ENCODE data around the gene SHB. TPM values are rescaled to one million over a fixed set of nuclear protein-coding genes. Genes with fewer than 3 reads are reported as not detected.

The SHB gene
- total RNA-seq, 1 experiment from 2014 or later = 12.2 TPM

DNA sequence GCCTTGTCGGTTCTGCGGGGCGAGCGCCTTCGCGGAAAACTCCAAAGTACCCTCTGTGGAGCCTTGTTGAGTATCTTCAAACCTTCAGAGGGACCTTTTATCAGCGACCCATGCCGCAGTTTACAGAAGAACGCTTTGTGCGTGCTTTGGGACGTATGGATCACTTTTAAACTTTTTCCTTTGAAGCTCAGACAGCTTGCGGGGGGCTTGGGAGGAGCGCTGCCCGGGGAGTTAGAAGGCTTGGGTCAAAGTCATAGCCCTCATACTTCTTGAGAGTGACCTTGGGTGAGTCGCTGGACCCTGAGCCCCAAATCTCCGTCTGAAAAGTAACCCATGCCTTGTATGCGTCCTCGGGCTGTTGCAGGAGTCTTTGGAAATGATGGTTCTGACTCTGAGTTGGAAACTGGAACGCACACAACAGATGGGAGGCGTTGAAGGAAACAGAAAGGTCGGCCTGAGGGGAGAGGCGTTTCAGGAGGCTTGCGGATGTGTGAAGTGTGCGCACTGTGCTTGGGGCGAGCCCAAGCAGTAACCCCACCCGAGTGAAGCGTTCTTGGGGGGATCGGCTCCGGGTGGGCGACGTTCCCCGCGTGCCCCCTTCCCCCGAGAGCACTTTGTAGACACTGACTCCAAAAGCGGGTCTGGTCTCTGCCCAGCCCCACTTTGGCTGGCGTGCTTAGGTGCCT lies 164.4 kb downstream of the SHB start (continued):
- TF ChIP-seq, protein P1, sequence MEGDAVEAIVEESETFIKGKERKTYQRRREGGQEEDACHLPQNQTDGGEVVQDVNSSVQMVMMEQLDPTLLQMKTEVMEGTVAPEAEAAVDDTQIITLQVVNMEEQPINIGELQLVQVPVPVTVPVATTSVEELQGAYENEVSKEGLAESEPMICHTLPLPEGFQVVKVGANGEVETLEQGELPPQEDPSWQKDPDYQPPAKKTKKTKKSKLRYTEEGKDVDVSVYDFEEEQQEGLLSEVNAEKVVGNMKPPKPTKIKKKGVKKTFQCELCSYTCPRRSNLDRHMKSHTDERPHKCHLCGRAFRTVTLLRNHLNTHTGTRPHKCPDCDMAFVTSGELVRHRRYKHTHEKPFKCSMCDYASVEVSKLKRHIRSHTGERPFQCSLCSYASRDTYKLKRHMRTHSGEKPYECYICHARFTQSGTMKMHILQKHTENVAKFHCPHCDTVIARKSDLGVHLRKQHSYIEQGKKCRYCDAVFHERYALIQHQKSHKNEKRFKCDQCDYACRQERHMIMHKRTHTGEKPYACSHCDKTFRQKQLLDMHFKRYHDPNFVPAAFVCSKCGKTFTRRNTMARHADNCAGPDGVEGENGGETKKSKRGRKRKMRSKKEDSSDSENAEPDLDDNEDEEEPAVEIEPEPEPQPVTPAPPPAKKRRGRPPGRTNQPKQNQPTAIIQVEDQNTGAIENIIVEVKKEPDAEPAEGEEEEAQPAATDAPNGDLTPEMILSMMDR (IDR thresholded peaks at IDR 0.05) = peak; percentile 8
- TF ChIP-seq, protein P2, sequence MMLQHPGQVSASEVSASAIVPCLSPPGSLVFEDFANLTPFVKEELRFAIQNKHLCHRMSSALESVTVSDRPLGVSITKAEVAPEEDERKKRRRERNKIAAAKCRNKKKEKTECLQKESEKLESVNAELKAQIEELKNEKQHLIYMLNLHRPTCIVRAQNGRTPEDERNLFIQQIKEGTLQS (CRISPR knock-in tag; conservative IDR thresholded peaks at IDR 0.05) = no peak
- TF ChIP-seq, protein P3, sequence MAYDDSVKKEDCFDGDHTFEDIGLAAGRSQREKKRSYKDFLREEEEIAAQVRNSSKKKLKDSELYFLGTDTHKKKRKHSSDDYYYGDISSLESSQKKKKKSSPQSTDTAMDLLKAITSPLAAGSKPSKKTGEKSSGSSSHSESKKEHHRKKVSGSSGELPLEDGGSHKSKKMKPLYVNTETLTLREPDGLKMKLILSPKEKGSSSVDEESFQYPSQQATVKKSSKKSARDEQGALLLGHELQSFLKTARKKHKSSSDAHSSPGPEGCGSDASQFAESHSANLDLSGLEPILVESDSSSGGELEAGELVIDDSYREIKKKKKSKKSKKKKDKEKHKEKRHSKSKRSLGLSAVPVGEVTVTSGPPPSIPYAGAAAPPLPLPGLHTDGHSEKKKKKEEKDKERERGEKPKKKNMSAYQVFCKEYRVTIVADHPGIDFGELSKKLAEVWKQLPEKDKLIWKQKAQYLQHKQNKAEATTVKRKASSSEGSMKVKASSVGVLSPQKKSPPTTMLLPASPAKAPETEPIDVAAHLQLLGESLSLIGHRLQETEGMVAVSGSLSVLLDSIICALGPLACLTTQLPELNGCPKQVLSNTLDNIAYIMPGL (CRISPR knock-in tag; IDR thresholded peaks at IDR 0.05) = 0 out of 2 replicates have a peak, but pooled peaks have one; percentile 11
- TF ChIP-seq, protein P4, sequence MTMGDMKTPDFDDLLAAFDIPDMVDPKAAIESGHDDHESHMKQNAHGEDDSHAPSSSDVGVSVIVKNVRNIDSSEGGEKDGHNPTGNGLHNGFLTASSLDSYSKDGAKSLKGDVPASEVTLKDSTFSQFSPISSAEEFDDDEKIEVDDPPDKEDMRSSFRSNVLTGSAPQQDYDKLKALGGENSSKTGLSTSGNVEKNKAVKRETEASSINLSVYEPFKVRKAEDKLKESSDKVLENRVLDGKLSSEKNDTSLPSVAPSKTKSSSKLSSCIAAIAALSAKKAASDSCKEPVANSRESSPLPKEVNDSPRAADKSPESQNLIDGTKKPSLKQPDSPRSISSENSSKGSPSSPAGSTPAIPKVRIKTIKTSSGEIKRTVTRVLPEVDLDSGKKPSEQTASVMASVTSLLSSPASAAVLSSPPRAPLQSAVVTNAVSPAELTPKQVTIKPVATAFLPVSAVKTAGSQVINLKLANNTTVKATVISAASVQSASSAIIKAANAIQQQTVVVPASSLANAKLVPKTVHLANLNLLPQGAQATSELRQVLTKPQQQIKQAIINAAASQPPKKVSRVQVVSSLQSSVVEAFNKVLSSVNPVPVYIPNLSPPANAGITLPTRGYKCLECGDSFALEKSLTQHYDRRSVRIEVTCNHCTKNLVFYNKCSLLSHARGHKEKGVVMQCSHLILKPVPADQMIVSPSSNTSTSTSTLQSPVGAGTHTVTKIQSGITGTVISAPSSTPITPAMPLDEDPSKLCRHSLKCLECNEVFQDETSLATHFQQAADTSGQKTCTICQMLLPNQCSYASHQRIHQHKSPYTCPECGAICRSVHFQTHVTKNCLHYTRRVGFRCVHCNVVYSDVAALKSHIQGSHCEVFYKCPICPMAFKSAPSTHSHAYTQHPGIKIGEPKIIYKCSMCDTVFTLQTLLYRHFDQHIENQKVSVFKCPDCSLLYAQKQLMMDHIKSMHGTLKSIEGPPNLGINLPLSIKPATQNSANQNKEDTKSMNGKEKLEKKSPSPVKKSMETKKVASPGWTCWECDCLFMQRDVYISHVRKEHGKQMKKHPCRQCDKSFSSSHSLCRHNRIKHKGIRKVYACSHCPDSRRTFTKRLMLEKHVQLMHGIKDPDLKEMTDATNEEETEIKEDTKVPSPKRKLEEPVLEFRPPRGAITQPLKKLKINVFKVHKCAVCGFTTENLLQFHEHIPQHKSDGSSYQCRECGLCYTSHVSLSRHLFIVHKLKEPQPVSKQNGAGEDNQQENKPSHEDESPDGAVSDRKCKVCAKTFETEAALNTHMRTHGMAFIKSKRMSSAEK (CRISPR knock-in tag; IDR thresholded peaks at IDR 0.05; ENCODE audit: borderline replicate concordance) = no peak
- TF ChIP-seq RORB (CRISPR knock-in tag; IDR thresholded peaks at IDR 0.05) = no peak
- TF ChIP-seq, protein P5, sequence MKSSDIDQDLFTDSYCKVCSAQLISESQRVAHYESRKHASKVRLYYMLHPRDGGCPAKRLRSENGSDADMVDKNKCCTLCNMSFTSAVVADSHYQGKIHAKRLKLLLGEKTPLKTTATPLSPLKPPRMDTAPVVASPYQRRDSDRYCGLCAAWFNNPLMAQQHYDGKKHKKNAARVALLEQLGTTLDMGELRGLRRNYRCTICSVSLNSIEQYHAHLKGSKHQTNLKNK (CRISPR knock-in tag; IDR thresholded peaks at IDR 0.05) = no peak

DNA sequence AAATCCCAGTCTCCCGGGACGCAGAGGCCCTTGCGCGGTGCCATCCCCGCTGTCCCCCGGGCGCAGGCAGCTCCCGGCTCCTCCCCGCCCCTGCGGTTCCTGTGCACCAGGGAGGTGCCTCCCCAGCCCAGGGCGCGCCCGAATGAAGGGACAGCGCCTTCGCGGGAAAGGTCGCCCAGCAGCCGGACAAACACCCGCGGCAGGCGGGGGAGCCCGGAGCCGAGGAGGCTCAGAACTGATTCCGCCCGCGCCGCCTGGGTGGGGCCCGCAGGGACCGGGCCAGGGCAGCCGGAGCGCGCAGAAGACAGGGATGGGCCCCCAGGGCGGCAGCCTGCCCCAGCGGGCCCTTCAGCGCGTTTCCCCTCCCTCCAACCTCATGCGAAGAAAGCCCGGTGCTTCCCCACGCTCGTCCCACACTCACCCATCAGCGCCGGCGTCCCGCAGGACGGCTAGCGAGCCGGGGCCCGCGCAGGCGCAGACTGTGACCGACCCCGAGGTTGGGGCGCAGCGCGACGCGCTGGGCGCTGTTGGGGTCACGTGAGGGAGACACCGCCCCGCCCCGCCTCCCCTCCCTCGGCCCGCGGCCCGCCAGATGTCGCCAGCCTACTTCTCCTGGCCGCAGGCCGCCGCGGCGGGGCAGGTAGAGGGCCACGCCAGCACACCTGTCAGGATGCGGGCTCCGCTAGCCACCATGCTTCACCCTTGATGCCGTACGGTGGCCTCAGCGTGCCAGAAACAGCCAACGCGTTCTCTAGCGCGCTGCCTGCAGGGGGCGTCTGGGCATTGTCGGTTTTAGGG lies 165.2 kb downstream of the SHB start, which contains the start of gene SLC25A51:
TSS of gene SLC25A51 (minus strand) at position 481 of the 798 bp plus-strand sequence. CDS start 15,577 bp downstream, outside the sequence.
- Mint-ChIP-seq H3K4me3 (peak within 1 kb of the TSS; percentile 79), H3K4me1 (peaks cover 18% of the 10 kb centered on the region), H3K27me3 (ENCODE audit: low read depth) (peaks cover 8% of the 10 kb centered on the region; the same call in 1 of the 2 replicates), H3K27ac (peak within 1 kb of the TSS; percentile 76), H3K36me3 (peaks cover 7% of the 10 kb centered on the region), H3K9me3 (no peaks in the 10 kb centered on the region)
- ChIA-PET CTCF (interaction anchor here (0.6 to 3.6 kb wide), 10 partner anchors 10 to 360 kb away, joined by 3 to 22 read pairs (median 3); no protein-coding TSS in a partner anchor), POLR2A (interaction anchor here (1.0 kb wide), 1 partner anchor 165 kb away, joined by 4 read pairs; the partner anchor contains the start of gene SHB)
- DNase-seq (ENCODE audit: low spot score) (peak; percentile 96), ATAC-seq (peak; percentile 92)
- TF ChIP-seq TEAD1 (CRISPR knock-in tag; IDR thresholded peaks at IDR 0.05) (peak; percentile 91), ZNF121 (CRISPR knock-in tag; IDR thresholded peaks at IDR 0.05) (peak; percentile 83), ZNF232 (CRISPR knock-in tag; IDR thresholded peaks at IDR 0.05) (peak; percentile 64; the same call in 1 of the 2 replicates), RELA (CRISPR knock-in tag; IDR thresholded peaks at IDR 0.05; ENCODE audit: borderline replicate concordance) (peak; percentile 69; the same call in 1 of the 2 replicates), MYBL2 (CRISPR knock-in tag; IDR thresholded peaks at IDR 0.05) (peak; percentile 79; the same call in 1 of the 2 replicates), FOXK1 (CRISPR knock-in tag; IDR thresholded peaks at IDR 0.05) (peak; percentile 93; the same call in 1 of the 2 replicates), SOX15 (CRISPR knock-in tag; IDR thresholded peaks at IDR 0.05) (no peak), GRHL2 (CRISPR knock-in tag; IDR thresholded peaks at IDR 0.05; ENCODE audit: insufficient replicate concordance, severe bottlenecking) (no peak)
- TF ChIP-seq, protein P3 (CRISPR knock-in tag; IDR thresholded peaks at IDR 0.05) = peak; percentile 96
- TF ChIP-seq, protein P6, sequence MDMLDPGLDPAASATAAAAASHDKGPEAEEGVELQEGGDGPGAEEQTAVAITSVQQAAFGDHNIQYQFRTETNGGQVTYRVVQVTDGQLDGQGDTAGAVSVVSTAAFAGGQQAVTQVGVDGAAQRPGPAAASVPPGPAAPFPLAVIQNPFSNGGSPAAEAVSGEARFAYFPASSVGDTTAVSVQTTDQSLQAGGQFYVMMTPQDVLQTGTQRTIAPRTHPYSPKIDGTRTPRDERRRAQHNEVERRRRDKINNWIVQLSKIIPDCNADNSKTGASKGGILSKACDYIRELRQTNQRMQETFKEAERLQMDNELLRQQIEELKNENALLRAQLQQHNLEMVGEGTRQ (CRISPR knock-in tag; IDR thresholded peaks at IDR 0.05) = peak; percentile 99
- TF ChIP-seq, protein P1 (IDR thresholded peaks at IDR 0.05) = peak; percentile 78

Measured in WTC11 (cell line).